Activated CD4-positive, alpha-beta T cell treated with anti-CD3 and anti-CD28 coated beads for 4 hours (primary cell): ENCODE results near the gene GRIN3A.
"Not testable (repeated sequence)": the region's sequence is repeated elsewhere in the genome, so short reads cannot be mapped to it uniquely, and the experiment has no call there.

Experiments
- DNase-seq, 2 donors: peaks; one replicate each; pipeline ENCODE4 v3.0.0-alpha.2; 2020

GRIN3A gene

GRCh38 chr9:101629636-101630035 is 108.8 kb downstream of the GRIN3A start:
- DNase-seq: no peak

- DNase-seq: no peak
Observed at GRCh38 chr9:101628173-101628572, 110.3 kb downstream of the GRIN3A start.

DNA sequence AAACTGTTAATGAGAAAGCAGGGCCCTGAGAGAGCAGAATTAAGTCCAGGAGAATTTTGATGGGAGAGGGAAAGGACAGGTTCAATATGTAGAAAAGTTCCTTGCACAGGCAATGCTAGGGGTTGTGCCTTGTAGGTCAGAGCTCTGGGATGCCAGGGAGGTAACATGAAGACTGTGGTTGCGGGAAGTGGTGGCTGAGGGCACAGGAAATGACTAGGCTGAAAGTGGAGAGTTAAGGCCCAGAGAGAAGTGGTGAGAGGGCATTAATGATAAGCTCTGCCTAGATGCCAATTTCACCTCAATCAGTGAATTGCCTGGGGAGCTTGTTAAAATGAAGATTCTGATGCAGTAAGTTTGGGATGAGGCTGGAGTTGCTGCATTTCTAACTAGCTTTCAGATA is 112.2 kb downstream of the GRIN3A start:
- no peak for DNase-seq

DNA sequence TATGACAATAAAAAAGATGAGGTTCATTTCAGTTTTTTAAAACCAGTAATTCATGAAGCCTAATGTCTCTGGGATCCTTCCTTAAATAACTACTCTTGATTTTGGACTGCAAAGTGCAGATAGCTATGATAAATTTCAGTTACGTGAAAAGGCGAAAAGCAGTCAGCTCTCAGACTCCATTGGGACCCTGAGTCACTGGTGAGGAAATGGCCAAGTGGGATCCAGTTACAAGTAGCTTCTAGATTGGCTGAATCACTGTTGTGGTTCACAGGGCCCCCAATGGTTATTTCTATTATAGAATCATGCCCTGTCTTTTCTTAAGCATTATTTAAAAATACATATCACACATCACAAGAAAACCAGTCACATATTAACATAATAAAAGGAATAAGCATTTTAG is 112.6 kb downstream of the GRIN3A start:
- DNase-seq: no peak

GRCh38 chr9:101620452-101620851 is 118.0 kb downstream of the GRIN3A start:
- no peak for DNase-seq

- no peak for DNase-seq
Observed at GRCh38 chr9:101618698-101619097, 119.7 kb downstream of the GRIN3A start.

DNA sequence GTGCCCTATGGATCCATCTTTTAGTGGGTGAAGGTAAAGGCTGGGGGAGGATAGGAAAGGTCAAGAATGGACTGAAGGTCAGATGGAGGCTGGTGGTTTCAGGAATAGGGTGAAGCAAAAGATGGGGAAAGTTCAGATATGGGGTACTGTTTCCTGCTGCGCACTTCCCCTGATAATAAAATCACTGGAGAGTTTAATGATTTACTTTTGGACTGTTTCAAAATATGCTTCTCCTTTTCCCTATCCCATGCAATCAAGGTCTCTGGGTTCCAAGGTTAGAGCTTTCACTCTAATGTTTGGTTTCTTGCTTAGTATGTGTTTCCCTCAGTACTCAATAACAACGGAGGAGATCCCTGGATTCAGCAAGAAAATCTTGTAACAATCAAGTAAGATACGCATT is 132.9 kb downstream of the GRIN3A start:
- DNase-seq: no peak

DNA sequence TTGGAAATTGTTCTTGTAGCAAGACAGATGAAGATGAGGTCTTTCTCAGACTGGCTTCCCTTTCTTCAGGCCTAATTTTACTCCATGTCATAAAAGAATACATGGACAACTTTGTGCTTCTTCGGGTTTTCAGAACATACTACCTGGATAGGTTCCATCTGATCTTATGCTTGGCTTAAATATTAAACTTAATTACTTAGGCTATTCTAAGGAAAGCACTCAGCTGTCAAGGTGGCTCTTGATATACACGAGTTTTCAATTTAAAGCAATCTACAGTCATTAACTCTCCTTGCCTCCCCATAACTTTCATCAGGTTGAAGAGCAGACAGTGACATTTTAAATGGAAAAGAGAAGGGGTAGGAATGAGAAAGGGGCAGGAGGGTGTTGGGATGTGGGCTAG is 134.2 kb downstream of the GRIN3A start:
- no peak for DNase-seq

- no peak for DNase-seq
Observed at GRCh38 chr9:101601904-101602765, 136.3 kb downstream of the GRIN3A start.

- no peak for DNase-seq
Observed at GRCh38 chr9:101594796-101595195, 143.7 kb downstream of the GRIN3A start, which contains the start of gene PPP3R2. PPP3R2 (minus strand) TSS chr9:101594969; CDS start chr9:101594921, 48 bp downstream.

- DNase-seq: no peak
Observed at GRCh38 chr9:101593345-101593744, 145.1 kb downstream of the GRIN3A start.

DNA sequence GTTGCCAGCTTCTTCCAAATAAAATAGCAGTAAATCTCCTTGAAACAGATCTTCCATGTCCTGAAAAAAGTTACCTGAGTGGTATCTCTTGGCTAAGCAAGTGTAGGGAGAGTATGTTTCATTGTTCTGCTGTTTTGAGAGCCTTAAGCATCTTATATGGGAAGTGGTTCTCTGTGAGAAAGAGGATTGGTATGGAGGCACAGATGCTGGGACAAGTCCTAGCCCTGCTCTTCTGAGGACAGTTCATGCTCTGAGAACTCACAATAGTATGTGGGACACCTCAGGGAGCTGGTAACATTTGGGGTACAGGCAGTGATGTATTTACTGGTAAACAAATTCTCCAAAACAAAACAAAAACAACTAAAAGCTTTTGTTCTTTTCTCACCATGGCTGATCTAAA is 145.7 kb downstream of the GRIN3A start:
- DNase-seq: no peak

DNA sequence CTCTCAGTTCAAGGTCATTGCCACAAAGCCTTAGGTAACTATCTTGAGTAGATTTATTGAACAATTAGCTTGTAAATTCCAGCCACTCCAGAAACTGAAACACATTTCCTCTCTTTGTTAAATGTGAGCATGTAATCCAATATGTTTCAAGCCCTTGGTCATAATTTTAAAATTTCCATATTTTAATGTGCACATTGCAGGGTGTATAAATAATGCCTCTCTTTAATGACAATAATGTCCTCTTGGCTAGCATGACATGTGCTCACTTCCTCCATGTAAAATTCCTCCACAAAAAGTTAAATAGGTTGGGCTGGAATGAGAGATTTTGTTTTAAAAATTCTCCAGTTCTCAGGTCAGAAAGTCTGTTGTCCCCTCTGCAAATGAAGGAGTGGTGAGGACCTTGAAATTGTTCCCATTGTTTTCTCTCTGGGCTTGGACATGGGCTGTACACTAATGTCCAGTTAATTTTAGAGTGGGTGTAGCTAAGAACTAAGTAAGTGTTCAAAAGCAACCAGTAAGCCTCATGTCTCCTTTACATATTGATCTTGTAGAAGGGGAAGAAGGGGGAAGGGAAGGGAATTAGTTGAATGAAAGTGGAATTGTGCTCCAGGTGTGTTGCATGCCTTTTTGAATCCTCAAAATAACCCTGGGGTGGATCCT is 146.5 kb downstream of the GRIN3A start:
- no peak for DNase-seq

DNA sequence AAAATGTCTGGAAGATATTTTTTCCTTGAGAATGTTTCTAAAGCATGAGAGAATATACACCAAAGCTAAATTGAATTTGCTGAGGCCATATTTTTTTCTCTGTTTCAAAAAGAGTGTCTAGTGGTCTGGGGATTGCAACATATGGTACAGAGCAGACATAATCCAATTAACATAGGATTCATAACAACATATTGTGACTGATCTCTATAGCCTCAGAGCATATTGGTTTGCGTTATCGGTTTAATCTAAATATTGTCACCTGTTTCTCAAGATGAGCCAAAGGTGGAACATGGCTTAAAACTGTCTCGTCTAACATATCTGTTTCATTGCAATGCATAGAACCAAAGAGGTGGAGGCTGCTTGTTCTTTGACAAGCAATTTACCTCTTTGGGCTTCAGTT is 147.5 kb downstream of the GRIN3A start:
- no peak for DNase-seq

GRCh38 chr9:101590074-101590473 is 148.4 kb downstream of the GRIN3A start:
- DNase-seq: not testable (repeated sequence)

DNA sequence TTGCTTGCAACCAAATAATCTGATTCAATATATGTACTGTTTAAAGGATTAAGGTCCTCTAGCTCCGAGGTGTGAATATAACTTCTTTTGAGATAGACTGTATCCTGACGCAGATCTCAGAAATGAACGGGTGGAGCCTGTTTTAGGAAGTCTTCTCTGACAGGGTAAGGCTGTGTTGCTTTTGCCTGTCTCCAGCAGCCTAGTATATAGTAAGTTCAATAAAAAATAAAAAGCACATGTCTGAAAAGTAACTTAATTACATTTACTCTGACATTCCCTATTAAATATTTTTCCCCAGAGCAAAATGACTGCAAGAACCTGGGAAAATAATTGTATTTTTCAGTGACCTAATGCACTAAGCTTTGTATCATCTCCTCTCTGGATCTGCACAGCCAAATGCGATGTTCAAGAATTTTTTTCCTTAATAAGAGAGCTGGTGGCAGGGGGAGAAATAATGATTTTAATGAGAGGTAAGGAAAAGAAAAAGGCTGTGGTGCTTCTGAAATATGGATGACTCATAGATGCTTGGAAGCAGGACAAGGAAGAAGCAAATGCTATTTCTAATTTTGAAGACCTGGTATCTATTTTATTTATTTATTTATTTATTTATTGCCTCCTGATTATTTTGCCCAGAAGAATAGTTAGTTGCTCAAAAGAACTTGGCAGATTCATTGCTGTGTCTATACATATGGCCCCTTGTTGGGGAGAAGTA is 151.0 kb downstream of the GRIN3A start:
- DNase-seq: no peak

GRCh38 chr9:101586651-101587050 is 151.8 kb downstream of the GRIN3A start:
- no peak for DNase-seq

DNA sequence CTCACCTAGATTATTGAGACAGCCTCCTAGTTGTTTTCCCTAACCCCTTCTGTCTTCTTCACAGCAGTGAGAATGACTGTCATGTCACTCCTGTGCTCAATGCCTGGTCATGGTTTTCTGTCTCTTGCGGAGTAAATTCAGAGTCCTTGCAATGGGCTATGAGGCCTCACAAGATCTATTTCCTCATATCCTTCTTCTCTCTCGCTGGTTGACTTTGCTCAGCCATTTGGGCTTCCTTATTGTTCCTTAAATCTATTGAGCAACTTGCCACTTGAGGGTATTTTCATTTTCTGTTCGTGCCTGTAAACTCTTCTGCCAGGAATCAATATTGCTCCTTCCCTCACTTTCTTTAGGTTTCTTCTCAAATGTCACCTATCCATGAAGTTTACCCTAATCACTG is 152.7 kb downstream of the GRIN3A start:
- DNase-seq: no peak

DNA sequence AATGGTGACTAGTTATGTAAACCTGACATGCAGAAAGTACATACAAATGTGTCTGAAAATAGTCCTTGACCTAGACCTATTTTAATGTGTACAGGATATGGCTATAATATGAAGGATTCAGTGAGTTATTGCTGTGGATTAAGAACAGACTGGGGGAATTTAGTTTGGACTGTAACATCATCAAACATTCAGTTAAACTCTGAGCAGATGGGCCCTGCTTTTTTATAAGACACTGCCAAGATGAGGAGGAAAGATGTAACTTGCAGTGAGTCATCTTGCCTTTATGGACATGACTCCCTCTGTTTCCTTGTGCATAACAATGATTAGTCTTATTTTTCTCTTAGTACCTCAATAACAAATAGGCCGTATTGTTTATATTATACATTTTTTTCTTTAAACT is 155.9 kb downstream of the GRIN3A start:
- DNase-seq: no peak

DNA sequence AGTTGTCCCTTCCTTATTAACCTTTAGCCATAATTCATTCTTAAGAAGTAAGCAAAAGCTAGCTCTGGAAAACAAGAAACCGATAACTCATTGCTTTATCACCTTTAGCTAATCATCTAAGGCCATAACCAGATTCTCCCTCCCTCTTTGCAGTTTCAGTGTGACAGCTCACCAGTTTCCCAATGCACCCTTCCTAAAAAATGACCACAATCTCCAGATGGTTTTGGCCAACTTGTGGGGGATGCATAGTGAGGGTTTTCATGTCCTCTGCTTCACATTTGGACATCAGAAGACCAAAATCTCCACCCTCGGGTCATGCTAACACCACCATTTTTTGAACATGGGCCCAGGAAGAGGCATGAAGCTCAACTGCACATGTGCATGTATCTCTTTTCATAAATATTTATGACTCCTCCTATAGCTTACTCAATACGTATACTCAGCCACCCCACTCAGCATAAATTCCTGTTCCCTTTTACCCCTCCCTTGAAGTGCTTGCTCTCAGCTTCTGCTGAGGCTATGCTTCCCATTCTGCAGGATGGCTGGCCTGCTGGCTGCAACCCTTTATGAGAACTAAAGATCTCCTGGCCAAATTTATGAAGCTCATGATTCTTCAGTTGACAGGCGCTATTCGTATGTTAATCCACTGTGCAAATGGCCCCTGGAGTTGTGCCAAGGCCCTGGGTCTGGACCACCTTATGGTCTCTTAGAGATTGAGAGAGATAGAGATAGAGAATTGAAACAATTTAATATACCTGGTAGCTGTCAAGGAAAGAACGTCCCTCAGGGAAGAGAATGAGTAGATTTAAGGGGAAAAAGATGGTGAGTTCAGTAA is 158.5 kb downstream of the GRIN3A start:
- no peak for DNase-seq

- no peak for DNase-seq
Observed at GRCh38 chr9:101578378-101578777, 160.1 kb downstream of the GRIN3A start.

- DNase-seq: no peak
Observed at GRCh38 chr9:101574731-101575333, 163.6 kb downstream of the GRIN3A start.
